Ishikawa (cell line): ENCODE results near the gene GALK2.

Experiments used
- CEBPB ChIP-seq: IDR thresholded peaks from 2 replicates; pipeline ENCODE4 v1.6.1; 2012
- CREB1 ChIP-seq: IDR thresholded peaks from 2 replicates; pipeline ENCODE4 v1.6.1; 2012; ENCODE audit warnings: low read depth
- EGR1 ChIP-seq: IDR thresholded peaks from 2 replicates; pipeline ENCODE4 v1.6.1; 2012
- EP300 ChIP-seq: IDR thresholded peaks from 2 replicates; pipeline ENCODE4 v1.6.1; 2012; ENCODE audit warnings: borderline replicate concordance
- FOXM1 ChIP-seq: IDR thresholded peaks from 2 replicates; pipeline ENCODE4 v1.6.1; 2012; ENCODE audit warnings: low read depth, borderline replicate concordance
- NFIC ChIP-seq: IDR thresholded peaks from 2 replicates; pipeline ENCODE4 v1.6.1; 2012
- RAD21 ChIP-seq: IDR thresholded peaks from 2 replicates; pipeline ENCODE4 v1.6.1; 2012; ENCODE audit warnings: low read depth
- TAF1 ChIP-seq: IDR thresholded peaks from 2 replicates; pipeline ENCODE4 v1.6.1; 2012; ENCODE audit warnings: low read depth, mild to moderate bottlenecking
- TCF12 ChIP-seq: IDR thresholded peaks from 2 replicates; pipeline ENCODE4 v1.6.1; 2012; ENCODE audit warnings: low read depth
- TEAD4 ChIP-seq: IDR thresholded peaks from 2 replicates; pipeline ENCODE4 v1.6.1; 2012
- YY1 ChIP-seq: IDR thresholded peaks from 2 replicates; pipeline ENCODE4 v1.6.1; 2012; ENCODE audit warnings: low read depth
- ZBTB7A ChIP-seq: IDR thresholded peaks from 2 replicates; pipeline ENCODE4 v1.6.1; 2012; ENCODE audit warnings: low read depth
- TF ChIP-seq, protein P1 (sequence below): IDR thresholded peaks from 2 replicates; pipeline ENCODE4 v1.6.1; 2012
- TF ChIP-seq, protein P2 (sequence below): IDR thresholded peaks from 2 replicates; pipeline ENCODE4 v1.6.1; 2012
- TF ChIP-seq, protein P3 (sequence below): IDR thresholded peaks from 2 replicates; pipeline ENCODE4 v1.6.1; 2012; ENCODE audit warnings: low read depth, mild to moderate bottlenecking

Gene GALK2

DNA sequence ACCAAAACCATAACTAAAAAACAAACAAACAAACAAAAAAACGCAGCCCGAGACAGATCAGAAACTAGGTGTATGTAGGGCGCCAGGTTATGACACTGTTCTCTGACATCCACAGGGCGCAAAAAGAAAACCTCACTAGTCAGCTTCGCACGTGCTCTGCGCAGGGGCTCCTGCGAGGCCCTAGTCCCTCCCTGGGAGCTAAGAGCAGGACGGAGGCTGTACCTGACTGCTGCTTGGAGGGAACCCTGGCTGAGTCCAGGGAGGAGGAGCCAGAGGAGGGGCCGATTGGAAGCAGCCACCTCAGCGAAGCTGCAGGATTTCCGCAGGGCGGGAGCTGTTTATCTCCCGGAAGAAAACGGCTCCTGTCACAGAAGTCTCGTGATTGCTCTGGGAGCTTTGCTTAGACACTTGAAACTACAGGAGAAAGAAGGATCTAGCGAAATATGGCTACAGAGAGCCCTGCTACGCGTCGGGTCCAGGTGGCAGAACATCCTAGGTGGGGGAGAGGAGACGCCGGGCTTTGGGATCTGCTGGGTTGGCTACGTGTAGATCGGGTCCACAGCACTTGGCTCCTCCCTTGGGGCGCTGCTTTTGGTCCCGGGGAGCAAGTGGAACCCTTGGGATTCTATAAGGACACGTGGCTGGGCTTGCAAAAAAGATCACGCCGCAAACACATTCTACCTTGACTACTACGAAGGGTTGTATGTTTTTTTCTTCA lies at the start of gene GALK2:
Gene GALK2 (plus strand): TSS at position 368 of the 718 bp plus-strand sequence. CDS start 76 bp downstream, at position 444.
- no peak for TF ChIP-seq EP300
- TF ChIP-seq TCF12 = no peak
- TF ChIP-seq, protein P1, sequence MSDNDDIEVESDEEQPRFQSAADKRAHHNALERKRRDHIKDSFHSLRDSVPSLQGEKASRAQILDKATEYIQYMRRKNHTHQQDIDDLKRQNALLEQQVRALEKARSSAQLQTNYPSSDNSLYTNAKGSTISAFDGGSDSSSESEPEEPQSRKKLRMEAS = peak; percentile 99
- TF ChIP-seq ZBTB7A = no peak
- no peak for TF ChIP-seq NFIC
- TF ChIP-seq YY1 = no peak
- peak; percentile 8; the same call in 1 of the 2 replicates for TF ChIP-seq TEAD4
- TF ChIP-seq EGR1 = no peak
- no peak for TF ChIP-seq CEBPB
- no peak; the same call in none of the 2 replicates for TF ChIP-seq CREB1
- TF ChIP-seq, protein P2, sequence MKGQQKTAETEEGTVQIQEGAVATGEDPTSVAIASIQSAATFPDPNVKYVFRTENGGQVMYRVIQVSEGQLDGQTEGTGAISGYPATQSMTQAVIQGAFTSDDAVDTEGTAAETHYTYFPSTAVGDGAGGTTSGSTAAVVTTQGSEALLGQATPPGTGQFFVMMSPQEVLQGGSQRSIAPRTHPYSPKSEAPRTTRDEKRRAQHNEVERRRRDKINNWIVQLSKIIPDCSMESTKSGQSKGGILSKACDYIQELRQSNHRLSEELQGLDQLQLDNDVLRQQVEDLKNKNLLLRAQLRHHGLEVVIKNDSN = peak; percentile 21; the same call in 1 of the 2 replicates
- TF ChIP-seq RAD21 = no peak
- TF ChIP-seq FOXM1 = no peak

DNA sequence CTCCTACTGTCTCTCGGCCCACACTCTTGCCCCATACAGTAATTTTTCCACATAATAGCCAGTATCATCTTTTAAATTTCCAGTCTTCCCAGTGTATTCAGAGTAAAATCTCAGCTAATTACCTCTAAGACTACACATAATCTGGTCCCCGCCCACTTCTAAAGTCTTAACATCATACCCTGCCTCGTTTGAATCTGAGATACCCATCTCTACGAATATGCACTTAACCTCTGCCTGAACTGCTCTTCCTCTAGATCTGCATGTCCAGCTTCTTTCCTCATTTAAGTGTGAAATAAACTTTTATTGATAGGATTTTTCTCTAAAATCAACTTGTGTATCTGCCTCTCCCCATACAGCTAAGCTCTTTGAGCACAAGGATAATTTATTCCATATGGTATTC lies 49.2 kb upstream of the GALK2 start:
- TF ChIP-seq, protein P1 = no peak
- TF ChIP-seq RAD21 = no peak
- no peak for TF ChIP-seq EGR1
- TF ChIP-seq CREB1 = no peak
- TF ChIP-seq CEBPB = no peak
- TF ChIP-seq, protein P2 = no peak
- TF ChIP-seq YY1 = no peak

DNA sequence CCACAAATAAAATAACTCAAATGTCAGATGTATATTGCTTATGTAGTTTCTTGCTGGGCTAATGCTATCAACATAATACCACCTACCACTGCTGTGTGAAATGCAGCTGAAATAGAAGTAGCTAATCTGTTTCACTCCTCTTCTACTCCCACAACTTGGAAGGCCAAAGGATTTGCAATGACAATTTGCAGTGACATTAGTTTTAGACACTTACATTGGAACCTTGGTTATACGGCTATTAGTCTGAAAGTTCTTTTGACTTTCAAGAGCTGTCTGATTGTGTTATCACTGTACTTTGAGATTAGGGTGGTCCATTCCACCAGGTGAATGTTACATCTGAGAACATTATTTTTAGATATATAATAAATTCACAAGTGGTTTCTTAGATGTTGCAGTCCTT lies 48.1 kb upstream of the GALK2 start:
- TF ChIP-seq, protein P1 = no peak
- TF ChIP-seq EP300 = no peak

DNA sequence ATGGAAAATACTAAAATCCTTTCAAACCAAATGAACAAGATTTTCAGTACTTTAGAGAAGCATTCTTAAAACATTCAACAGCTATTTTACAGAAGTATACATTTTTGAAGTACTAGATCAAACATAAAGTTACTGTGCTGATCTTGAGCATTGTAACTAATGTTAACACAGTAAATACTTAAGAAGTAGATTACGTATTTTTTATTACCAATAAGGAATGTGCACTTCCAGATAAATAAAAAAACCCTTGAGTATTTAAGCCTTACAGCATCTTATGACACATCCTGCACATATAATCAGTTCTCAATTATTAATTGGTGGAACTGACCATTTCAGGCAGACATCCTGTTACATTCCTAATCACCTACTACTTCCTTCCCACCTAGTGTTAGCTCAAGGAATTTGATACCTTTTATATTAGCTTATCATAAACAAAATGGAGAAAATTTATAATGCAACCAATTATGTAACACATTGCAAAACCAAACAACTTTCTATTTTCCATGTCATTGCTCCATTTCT lies 47.4 kb upstream of the GALK2 start:
- TF ChIP-seq, protein P2 = no peak
- TF ChIP-seq ZBTB7A (no peak), EGR1 (no peak), TAF1 (no peak), RAD21 (no peak), CREB1 (no peak), NFIC (no peak), YY1 (no peak), TCF12 (no peak), TEAD4 (no peak), CEBPB (no peak), EP300 (no peak), FOXM1 (no peak)
- TF ChIP-seq, protein P1 = no peak
- TF ChIP-seq, protein P3, sequence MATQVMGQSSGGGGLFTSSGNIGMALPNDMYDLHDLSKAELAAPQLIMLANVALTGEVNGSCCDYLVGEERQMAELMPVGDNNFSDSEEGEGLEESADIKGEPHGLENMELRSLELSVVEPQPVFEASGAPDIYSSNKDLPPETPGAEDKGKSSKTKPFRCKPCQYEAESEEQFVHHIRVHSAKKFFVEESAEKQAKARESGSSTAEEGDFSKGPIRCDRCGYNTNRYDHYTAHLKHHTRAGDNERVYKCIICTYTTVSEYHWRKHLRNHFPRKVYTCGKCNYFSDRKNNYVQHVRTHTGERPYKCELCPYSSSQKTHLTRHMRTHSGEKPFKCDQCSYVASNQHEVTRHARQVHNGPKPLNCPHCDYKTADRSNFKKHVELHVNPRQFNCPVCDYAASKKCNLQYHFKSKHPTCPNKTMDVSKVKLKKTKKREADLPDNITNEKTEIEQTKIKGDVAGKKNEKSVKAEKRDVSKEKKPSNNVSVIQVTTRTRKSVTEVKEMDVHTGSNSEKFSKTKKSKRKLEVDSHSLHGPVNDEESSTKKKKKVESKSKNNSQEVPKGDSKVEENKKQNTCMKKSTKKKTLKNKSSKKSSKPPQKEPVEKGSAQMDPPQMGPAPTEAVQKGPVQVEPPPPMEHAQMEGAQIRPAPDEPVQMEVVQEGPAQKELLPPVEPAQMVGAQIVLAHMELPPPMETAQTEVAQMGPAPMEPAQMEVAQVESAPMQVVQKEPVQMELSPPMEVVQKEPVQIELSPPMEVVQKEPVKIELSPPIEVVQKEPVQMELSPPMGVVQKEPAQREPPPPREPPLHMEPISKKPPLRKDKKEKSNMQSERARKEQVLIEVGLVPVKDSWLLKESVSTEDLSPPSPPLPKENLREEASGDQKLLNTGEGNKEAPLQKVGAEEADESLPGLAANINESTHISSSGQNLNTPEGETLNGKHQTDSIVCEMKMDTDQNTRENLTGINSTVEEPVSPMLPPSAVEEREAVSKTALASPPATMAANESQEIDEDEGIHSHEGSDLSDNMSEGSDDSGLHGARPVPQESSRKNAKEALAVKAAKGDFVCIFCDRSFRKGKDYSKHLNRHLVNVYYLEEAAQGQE = no peak

DNA sequence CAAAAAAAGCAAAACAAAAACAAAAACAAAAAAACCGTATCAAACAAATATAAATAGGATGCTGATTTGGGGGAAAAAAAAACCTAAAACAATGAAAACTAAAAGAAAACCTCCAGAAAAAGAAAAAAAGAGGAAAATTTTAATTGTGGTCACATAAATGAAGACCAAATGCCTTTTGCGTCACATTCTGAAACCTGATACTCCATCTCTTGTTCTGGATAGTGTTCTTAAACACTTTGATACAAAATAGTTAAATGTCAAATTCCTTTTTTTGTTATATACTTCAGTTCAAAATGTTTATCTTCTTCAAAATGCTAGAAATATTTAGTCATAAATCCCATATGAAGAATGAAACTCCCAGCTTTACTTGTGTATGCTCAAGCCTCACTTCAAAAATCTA lies 45.7 kb upstream of the GALK2 start:
- TF ChIP-seq EP300 = no peak
- TF ChIP-seq CEBPB = no peak
- no peak for TF ChIP-seq EGR1
- TF ChIP-seq FOXM1 = no peak
- TF ChIP-seq ZBTB7A = no peak
- TF ChIP-seq RAD21 = no peak
- no peak for TF ChIP-seq YY1
- TF ChIP-seq TEAD4 = no peak
- no peak for TF ChIP-seq CREB1
- TF ChIP-seq, protein P1 = no peak
- TF ChIP-seq TAF1 = no peak

DNA sequence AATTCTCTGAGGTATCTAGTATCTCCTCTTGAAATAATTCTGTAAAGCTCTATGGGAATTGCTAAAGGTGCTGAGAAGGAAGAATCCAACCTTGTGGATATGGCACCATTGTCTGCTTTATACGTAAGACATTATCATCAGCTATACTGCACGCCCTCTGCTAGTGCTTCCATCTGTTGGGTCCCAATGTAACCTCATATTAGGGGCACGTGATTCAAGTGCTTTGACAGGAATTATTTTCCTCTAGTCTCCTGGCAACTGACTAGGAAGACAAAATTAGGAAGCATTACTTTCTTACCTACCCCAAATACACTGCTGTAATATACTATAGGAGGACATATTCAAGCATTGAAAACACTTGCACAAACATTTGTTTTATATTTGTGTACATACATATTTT lies 38.6 kb upstream of the GALK2 start:
- no peak for TF ChIP-seq ZBTB7A
- no peak for TF ChIP-seq EGR1
- no peak for TF ChIP-seq TEAD4
- TF ChIP-seq YY1 = no peak
- TF ChIP-seq, protein P2 = no peak
- TF ChIP-seq, protein P1 = no peak
- TF ChIP-seq FOXM1 = no peak
- TF ChIP-seq, protein P3 = no peak
- no peak for TF ChIP-seq RAD21
- TF ChIP-seq CREB1 = no peak
- TF ChIP-seq CEBPB = no peak
- TF ChIP-seq EP300 = no peak
- no peak for TF ChIP-seq TCF12
- TF ChIP-seq NFIC = no peak
